ENCODE results near the gene ZNF648.

The ZNF648 gene

DNA sequence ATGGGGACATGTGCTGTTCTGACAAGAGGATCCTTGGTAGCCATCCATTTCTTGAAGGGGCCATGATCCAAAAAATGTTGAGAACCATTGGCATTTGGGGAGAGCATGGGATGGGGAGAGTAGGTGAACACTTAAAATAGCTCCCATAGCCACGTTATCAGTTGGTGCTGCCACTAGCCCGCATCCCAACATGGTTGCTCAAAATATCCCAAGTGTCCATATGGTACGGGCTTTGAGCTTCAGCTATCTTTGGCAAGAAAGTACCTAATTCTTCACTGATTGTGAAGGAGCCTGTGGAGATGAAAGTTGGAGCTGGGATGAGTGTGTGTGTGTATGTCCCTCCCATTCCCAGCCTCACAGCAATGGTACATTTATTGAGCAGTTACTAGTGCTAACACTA lies 3.1 kb upstream of the ZNF648 start:
- Histone ChIP-seq H3K9ac (no peak overlapping the region), H2AFZ (ENCODE audit: low read depth) (no peak overlapping the region), H3K79me2 (ENCODE audit: insufficient read depth, low read depth) (no peaks in the 10 kb centered on the region), H3K4me3 (IDR thresholded peaks at IDR 0.05; ENCODE audit: insufficient read depth, low read depth, low read length) (no peak overlapping the region), H3K27ac (no peak overlapping the region), H3K36me3 (ENCODE audit: insufficient read depth) (no peaks in the 10 kb centered on the region), H3K4me1 (ENCODE audit: low read depth, poor library complexity, severe bottlenecking) (peaks cover 4% of the 10 kb centered on the region), H3K4me2 (no peak overlapping the region), H3K27me3 (ENCODE audit: insufficient read depth, low read depth) (no peaks in the 10 kb centered on the region), H4K20me1 (ENCODE audit: insufficient read depth) (no peaks in the 10 kb centered on the region)
- TF ChIP-seq CTCF (conservative IDR thresholded peaks at IDR 0.05; ENCODE audit: low read depth, low read length): no peak

DNA sequence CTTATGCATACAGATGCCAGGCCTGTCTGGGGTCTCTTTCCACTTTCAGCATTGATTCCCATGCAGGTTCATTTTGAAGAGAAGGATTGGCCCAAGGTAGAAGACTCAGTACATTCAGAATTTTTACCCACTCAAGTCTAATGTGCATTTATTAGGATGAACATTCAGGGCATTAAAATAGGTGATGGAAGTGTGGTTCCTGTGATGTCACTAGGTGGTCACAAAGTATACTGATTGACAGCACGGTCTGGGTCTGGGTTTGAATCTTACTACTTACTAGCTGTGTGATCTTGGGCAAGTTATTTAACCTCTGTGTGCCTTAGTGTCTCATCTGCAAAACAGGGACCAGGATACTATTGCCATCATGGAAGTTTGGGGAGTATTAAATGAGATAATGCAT lies 711 bp upstream of the ZNF648 start:
- Histone ChIP-seq H3K27ac (no peak overlapping the region), H3K4me1 (ENCODE audit: low read depth, poor library complexity, severe bottlenecking) (no peaks in the 10 kb centered on the region), H3K4me3 (IDR thresholded peaks at IDR 0.05; ENCODE audit: insufficient read depth, low read depth, low read length) (no peak overlapping the region), H4K20me1 (ENCODE audit: insufficient read depth) (no peaks in the 10 kb centered on the region), H2AFZ (ENCODE audit: low read depth) (no peak overlapping the region), H3K36me3 (ENCODE audit: insufficient read depth) (no peaks in the 10 kb centered on the region), H3K4me2 (no peak overlapping the region), H3K27me3 (ENCODE audit: insufficient read depth, low read depth) (no peaks in the 10 kb centered on the region), H3K9ac (no peak overlapping the region), H3K79me2 (ENCODE audit: insufficient read depth, low read depth) (no peaks in the 10 kb centered on the region)
- no peak for TF ChIP-seq CTCF (conservative IDR thresholded peaks at IDR 0.05; ENCODE audit: low read depth, low read length)

GRCh38 chr1:182060877-182061276 lies 635 bp downstream of the ZNF648 start:
- TF ChIP-seq CTCF (conservative IDR thresholded peaks at IDR 0.05; ENCODE audit: low read depth, low read length): no peak
- no peaks in the 10 kb centered on the region for H3K79me2 ChIP-seq (ENCODE audit: insufficient read depth, low read depth)
- no peak overlapping the region for H3K27ac ChIP-seq
- no peak overlapping the region for H3K9ac ChIP-seq
- no peaks in the 10 kb centered on the region for H3K36me3 ChIP-seq (ENCODE audit: insufficient read depth)
- H4K20me1 ChIP-seq (ENCODE audit: insufficient read depth): no peaks in the 10 kb centered on the region
- no peak overlapping the region for H2AFZ ChIP-seq (ENCODE audit: low read depth)
- H3K4me2 ChIP-seq: no peak overlapping the region
- H3K4me1 ChIP-seq (ENCODE audit: low read depth, poor library complexity, severe bottlenecking): no peaks in the 10 kb centered on the region
- no peak overlapping the region for H3K4me3 ChIP-seq (IDR thresholded peaks at IDR 0.05; ENCODE audit: insufficient read depth, low read depth, low read length)
- no peaks in the 10 kb centered on the region for H3K27me3 ChIP-seq (ENCODE audit: insufficient read depth, low read depth)

GRCh38 chr1:182059936-182060335 lies 1.6 kb downstream of the ZNF648 start:
- no peak overlapping the region for H3K27ac ChIP-seq
- H3K4me1 ChIP-seq (ENCODE audit: low read depth, poor library complexity, severe bottlenecking): no peaks in the 10 kb centered on the region
- TF ChIP-seq CTCF (conservative IDR thresholded peaks at IDR 0.05; ENCODE audit: low read depth, low read length): no peak
- H3K36me3 ChIP-seq (ENCODE audit: insufficient read depth): no peaks in the 10 kb centered on the region
- no peaks in the 10 kb centered on the region for H4K20me1 ChIP-seq (ENCODE audit: insufficient read depth)
- no peaks in the 10 kb centered on the region for H3K27me3 ChIP-seq (ENCODE audit: insufficient read depth, low read depth)
- H3K4me2 ChIP-seq: no peak overlapping the region
- H3K4me3 ChIP-seq (IDR thresholded peaks at IDR 0.05; ENCODE audit: insufficient read depth, low read depth, low read length): no peak overlapping the region
- no peaks in the 10 kb centered on the region for H3K79me2 ChIP-seq (ENCODE audit: insufficient read depth, low read depth)
- no peak overlapping the region for H2AFZ ChIP-seq (ENCODE audit: low read depth)
- H3K9ac ChIP-seq: no peak overlapping the region
